Endothelial cell of umbilical vein (primary cell): Measurements from ENCODE around the gene REEP1. TPM values are rescaled to one million over a fixed set of nuclear protein-coding genes. Genes with fewer than 3 reads are reported as not detected.

Experiments
- BruUV-seq: library from RNA; stranded (reverse); fragments of 400-500 nt; replicated peaks from 2 replicates; lab custom pipeline; 2021; lab: Mats Ljungman, UMichigan
- CTCF ChIA-PET: fragments of 300-600, 350-600 bp; sonication (Branson Sonifier 250); formaldehyde crosslinking; loops from one replicate; lab custom pipeline; 2021; ENCODE audit warnings: antibody characterized with exemption, inconsistent platforms; lab: Charles Lee
- POLR2A ChIA-PET: fragments of 300-600, 350-600 bp; sonication (Branson Sonifier 250); formaldehyde crosslinking; loops from one replicate; lab custom pipeline; 2021; ENCODE audit warnings: antibody characterized with exemption, inconsistent platforms; lab: Charles Lee
- DNase-seq: peaks from one replicate; pipeline ENCODE4 v3.0.0-alpha.2; 2011; ENCODE audit warnings: low read depth, low spot score
- FAIRE-seq: peaks from 2 replicates; lab custom pipeline; 2011; peaks lifted over from hg19 to GRCh38; lab: Jason Lieb, UNC
- H2AFZ ChIP-seq: 2 replicates; pipeline ENCODE4 v1.6.0; 2012; ENCODE audit warnings: low read depth, low read length, control low read depth, inconsistent platforms
- H3K27ac ChIP-seq: 2 replicates; pipeline ENCODE4 v1.5.1; 2011; ENCODE audit warnings: low read depth, mild to moderate bottlenecking, control low read depth, low read length, moderate library complexity; ENCODE audit not compliant: insufficient read depth
- H3K27me3 ChIP-seq, 2 experiments: 2 replicates each; pipeline versions ENCODE4 v1.6.0 to v1.6.1; 2011; ENCODE audit warnings: low read length in 2 of 2, mixed read lengths in 1 of 2; ENCODE audit not compliant: control insufficient read depth in 2 of 2, insufficient read depth in 2 of 2
- H3K36me3 ChIP-seq, 2 experiments: 2 replicates in 1 of 2; 3 replicates in 1 of 2; pipeline ENCODE4 v1.5.1; 2011; ENCODE audit warnings: low read length in 2 of 2, mild to moderate bottlenecking in 1 of 2, moderate library complexity in 1 of 2; ENCODE audit not compliant: control insufficient read depth in 2 of 2, insufficient read depth in 2 of 2; ENCODE audit errors: extremely low read depth in 1 of 2
- H3K4me1 ChIP-seq: 3 replicates; pipeline ENCODE4 v1.5.1; 2011; ENCODE audit warnings: mild to moderate bottlenecking, low read length; ENCODE audit not compliant: control insufficient read depth, insufficient read depth; ENCODE audit errors: extremely low read depth
- H3K4me2 ChIP-seq: 2 replicates; pipeline ENCODE4 v1.6.1; 2011; ENCODE audit warnings: low read length, control low read depth, mixed read lengths; ENCODE audit not compliant: insufficient read depth
- H3K4me3 ChIP-seq, 3 experiments: fragments of 200-600 bp in 1 of 3; sonication (generic), shearing (Covaris generic) in 1 of 3; replicated peaks in 1 of 3; 2 replicates each; pipeline ENCODE4 v1.5.1; 2011 to 2016; ENCODE audit warnings: control low read depth in 3 of 3, low read length in 3 of 3, mild to moderate bottlenecking in 2 of 3, inconsistent platforms in 1 of 3, low read depth in 1 of 3, moderate library complexity in 1 of 3; ENCODE audit not compliant: insufficient read depth in 1 of 3
- H3K79me2 ChIP-seq: 2 replicates; pipeline ENCODE4 v1.6.0; 2012; ENCODE audit warnings: low read length, inconsistent platforms; ENCODE audit not compliant: control insufficient read depth, insufficient read depth
- H3K9ac ChIP-seq: replicated peaks from 2 replicates; pipeline ENCODE3; 2011; ENCODE audit warnings: low read length, control low read depth; ENCODE audit not compliant: insufficient read depth; ENCODE audit errors: extremely low read depth
- H3K9me1 ChIP-seq: replicated peaks from 3 replicates; pipeline ENCODE4 v1.6.0; 2011; ENCODE audit warnings: mild to moderate bottlenecking, low read length; ENCODE audit not compliant: control insufficient read depth, insufficient read depth; ENCODE audit errors: extremely low read depth
- H3K9me3 ChIP-seq: replicated peaks from 2 replicates; pipeline ENCODE4 v1.5.1; 2012; ENCODE audit warnings: low read length, inconsistent platforms; ENCODE audit not compliant: control insufficient read depth, insufficient read depth
- H4K20me1 ChIP-seq: replicated peaks from 2 replicates; pipeline ENCODE3; 2011; ENCODE audit warnings: mild to moderate bottlenecking, low read length; ENCODE audit not compliant: control insufficient read depth, insufficient read depth; ENCODE audit errors: extremely low read depth
- EZH2 ChIP-seq: IDR thresholded peaks from 2 replicates; pipeline ENCODE4 v1.6.1; 2012; ENCODE audit warnings: borderline replicate concordance, low read depth, mild to moderate bottlenecking, moderate library complexity, low read length, inconsistent platforms; ENCODE audit not compliant: severe bottlenecking
- FOS ChIP-seq: IDR thresholded peaks from 2 replicates; pipeline ENCODE4 v1.6.1; 2011; ENCODE audit warnings: mild to moderate bottlenecking, low read length, moderate library complexity, borderline replicate concordance; ENCODE audit not compliant: insufficient read depth
- GATA2 ChIP-seq: IDR thresholded peaks from 2 replicates; pipeline ENCODE4 v1.7.0; 2011; ENCODE audit warnings: low read depth, mild to moderate bottlenecking, moderate library complexity, mixed read lengths, low read length; ENCODE audit not compliant: insufficient read length, insufficient read depth
- JUN ChIP-seq: IDR thresholded peaks from 2 replicates; pipeline ENCODE4 v1.6.1; 2011; ENCODE audit warnings: borderline replicate concordance, low read depth; ENCODE audit not compliant: insufficient read length, insufficient read depth
- MYC ChIP-seq: IDR thresholded peaks from one replicate; pipeline ENCODE4 v1.6.1; 2011; ENCODE audit warnings: mild to moderate bottlenecking, low read depth, low read length
- POLR2A ChIP-seq: IDR thresholded peaks from 2 replicates; pipeline ENCODE4 v1.6.1; 2012; ENCODE audit warnings: low read depth, mild to moderate bottlenecking, control low read depth, low read length
- POLR2AphosphoS5 ChIP-seq: IDR thresholded peaks from 2 replicates; pipeline ENCODE4 v1.6.1; 2012; ENCODE audit warnings: low read depth, mild to moderate bottlenecking, control low read depth, low read length, moderate library complexity; ENCODE audit not compliant: insufficient read depth
- dilution Hi-C: fragments of 300-500 bp; cut with MboI; formaldehyde crosslinking; loops from one replicate; pipeline ENCODE4 v1.15.0; 2019; ENCODE audit warnings: low sequenced_read_pairs; ENCODE audit not compliant: extremely low pct_ligation_motif_present
- intact Hi-C: fragments of 100-400 bp; cut with micrococcal nuclease; formaldehyde crosslinking; loops from one replicate; pipeline ENCODE4 v1.10.0; 2022
- polyA plus RNA-seq, 4 experiments: library from polyadenylated mRNA; depleted of rRNA in 3 of 4; stranded (reverse) in 3 of 4; unstranded in 1 of 4; fragments of >200 nt; gene quantifications; 2 replicates each; pipeline versions ENCODE4 v1.2.1 to v1.2.3, GENCODE V29; 2011 to 2012; ENCODE audit warnings: missing spikeins in 1 of 4
- total RNA-seq: library from RNA; stranded (reverse); gene quantifications from 2 replicates; pipeline ENCODE4 v1.2.3, GENCODE V29; 2021
- TF ChIP-seq, protein P1 (sequence below): IDR thresholded peaks from 2 replicates; pipeline ENCODE4 v1.6.1; 2011; ENCODE audit not compliant: insufficient read depth, insufficient read length
- TF ChIP-seq, protein P2 (sequence below), 2 donors: IDR thresholded peaks; 1 replicate in 1 of 2; 2 replicates in 1 of 2; pipeline ENCODE4 v1.5.1; 2011; ENCODE audit warnings: low read length in 2 of 2, mild to moderate bottlenecking in 2 of 2, moderate library complexity in 2 of 2, control low read depth in 1 of 2, inconsistent platforms in 1 of 2, low read depth in 1 of 2; ENCODE audit not compliant: insufficient read depth in 1 of 2; ENCODE audit errors: extremely low read depth in 1 of 2

The REEP1 gene
- total and polyA plus RNA-seq, 2 donors (not counting 3 experiments of a cell fraction or from before 2014, with no cell fraction given) = 0.11 to 0.53 TPM

DNA sequence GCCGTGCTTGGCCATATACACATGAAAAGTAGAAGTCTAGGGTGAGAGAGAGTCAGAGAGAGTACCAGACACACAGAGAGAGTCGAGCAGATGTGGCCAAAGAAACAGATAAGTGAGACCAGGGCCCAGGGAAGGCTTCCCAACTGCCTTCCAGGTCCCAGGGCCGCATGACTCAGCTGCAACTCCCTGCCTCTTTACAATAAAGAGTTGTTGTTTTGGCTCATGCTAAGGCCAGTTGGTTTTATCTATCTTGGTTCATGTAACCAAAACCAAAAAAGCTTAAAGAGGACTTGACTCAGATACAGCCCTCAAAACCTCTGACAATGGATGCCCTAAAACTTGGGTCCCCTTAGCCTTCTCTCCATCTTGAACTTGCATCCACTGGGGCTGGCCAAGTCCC is 36.9 kb downstream of the REEP1 start:
- Histone ChIP-seq H3K9me1 (no peaks in the 10 kb centered on the region), H3K27ac (no peak overlapping the region), H3K4me3 (no peak overlapping the region), H2AFZ (no peak overlapping the region), H3K36me3 (no peaks in the 10 kb centered on the region), H3K79me2 (no peaks in the 10 kb centered on the region), H3K4me2 (no peak overlapping the region), H3K9me3 (no peaks in the 10 kb centered on the region), H3K4me1 (no peaks in the 10 kb centered on the region), H4K20me1 (no peaks in the 10 kb centered on the region), H3K9ac (no peak overlapping the region), H3K27me3 (peaks cover 2 to 11% of the 10 kb centered on the region in 2 experiments)
- BruUV-seq = no TSS peak
- FAIRE-seq (no peak), DNase-seq (no peak)
- intact Hi-C loops (no loop called here), dilution Hi-C loops (no loop called here)
- POLR2A ChIA-PET = no interaction called here
- CTCF ChIA-PET = no interaction called here
- TF ChIP-seq, protein P1, sequence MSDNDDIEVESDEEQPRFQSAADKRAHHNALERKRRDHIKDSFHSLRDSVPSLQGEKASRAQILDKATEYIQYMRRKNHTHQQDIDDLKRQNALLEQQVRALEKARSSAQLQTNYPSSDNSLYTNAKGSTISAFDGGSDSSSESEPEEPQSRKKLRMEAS = no peak
- TF ChIP-seq POLR2A (no peak), GATA2 (no peak), MYC (no peak), EZH2 (no peak), JUN (no peak), POLR2AphosphoS5 (no peak), FOS (no peak)
- TF ChIP-seq, protein P2, sequence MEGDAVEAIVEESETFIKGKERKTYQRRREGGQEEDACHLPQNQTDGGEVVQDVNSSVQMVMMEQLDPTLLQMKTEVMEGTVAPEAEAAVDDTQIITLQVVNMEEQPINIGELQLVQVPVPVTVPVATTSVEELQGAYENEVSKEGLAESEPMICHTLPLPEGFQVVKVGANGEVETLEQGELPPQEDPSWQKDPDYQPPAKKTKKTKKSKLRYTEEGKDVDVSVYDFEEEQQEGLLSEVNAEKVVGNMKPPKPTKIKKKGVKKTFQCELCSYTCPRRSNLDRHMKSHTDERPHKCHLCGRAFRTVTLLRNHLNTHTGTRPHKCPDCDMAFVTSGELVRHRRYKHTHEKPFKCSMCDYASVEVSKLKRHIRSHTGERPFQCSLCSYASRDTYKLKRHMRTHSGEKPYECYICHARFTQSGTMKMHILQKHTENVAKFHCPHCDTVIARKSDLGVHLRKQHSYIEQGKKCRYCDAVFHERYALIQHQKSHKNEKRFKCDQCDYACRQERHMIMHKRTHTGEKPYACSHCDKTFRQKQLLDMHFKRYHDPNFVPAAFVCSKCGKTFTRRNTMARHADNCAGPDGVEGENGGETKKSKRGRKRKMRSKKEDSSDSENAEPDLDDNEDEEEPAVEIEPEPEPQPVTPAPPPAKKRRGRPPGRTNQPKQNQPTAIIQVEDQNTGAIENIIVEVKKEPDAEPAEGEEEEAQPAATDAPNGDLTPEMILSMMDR (IDR thresholded peaks at IDR 0.05; ENCODE audit: extremely low read depth in 1 of 2, insufficient read depth in 1 of 2, low read depth in 1 of 2, low read length in 2 of 2) = no peak
